BJ (cell line): ENCODE measurements around the gene TAAR6. TPM values are rescaled to one million over a fixed set of nuclear protein-coding genes. Genes with fewer than 3 reads are reported as not detected.

Experiments used
- CTCF ChIA-PET: fragments of 350-600 bp; formaldehyde crosslinking; extraction: SDS; loops from one replicate; lab custom pipeline; 2021; ENCODE audit warnings: antibody characterized with exemption, inconsistent platforms; lab: Yijun Ruan, JAX
- POLR2A ChIA-PET: fragments of 300-600 bp; sonication (Branson Sonifier 250); formaldehyde crosslinking; extraction: SDS; loops from one replicate; lab custom pipeline; 2021; ENCODE audit warnings: antibody characterized with exemption; lab: Charles Lee
- DNase-seq: peaks from one replicate; pipeline ENCODE4 v3.0.0-alpha.2; 2011; ENCODE audit warnings: low read depth
- H3K27me3 ChIP-seq: 2 replicates; pipeline ENCODE4 v1.6.0; 2011; ENCODE audit warnings: low read length; ENCODE audit not compliant: control insufficient read depth, insufficient read depth
- H3K36me3 ChIP-seq: 2 replicates; pipeline ENCODE4 v1.5.1; 2011; ENCODE audit warnings: low read length; ENCODE audit not compliant: control insufficient read depth, insufficient read depth
- H3K4me3 ChIP-seq: 2 replicates; pipeline ENCODE4 v1.5.1; 2011; ENCODE audit warnings: low read depth, mild to moderate bottlenecking, control low read depth, low read length
- CTCF ChIP-seq: IDR thresholded peaks from 2 replicates; pipeline ENCODE4 v1.5.1; 2011; ENCODE audit warnings: low read depth, mild to moderate bottlenecking, control low read depth, inconsistent platforms, low read length, moderate library complexity; ENCODE audit not compliant: insufficient read depth
- polyA minus RNA-seq: library from RNA; depleted of rRNA, polyadenylated mRNA; stranded (reverse); fragments of >200 nt; gene quantifications from 2 replicates; pipeline ENCODE4 v1.2.3, GENCODE V29; 2011; rRNA and poly(A)+ RNA removed
- polyA plus RNA-seq: library from polyadenylated mRNA; depleted of rRNA; stranded (reverse); fragments of >200 nt; gene quantifications from 2 replicates; pipeline ENCODE4 v1.2.3, GENCODE V29; 2011; rRNA removed

TAAR6 gene, protein sequence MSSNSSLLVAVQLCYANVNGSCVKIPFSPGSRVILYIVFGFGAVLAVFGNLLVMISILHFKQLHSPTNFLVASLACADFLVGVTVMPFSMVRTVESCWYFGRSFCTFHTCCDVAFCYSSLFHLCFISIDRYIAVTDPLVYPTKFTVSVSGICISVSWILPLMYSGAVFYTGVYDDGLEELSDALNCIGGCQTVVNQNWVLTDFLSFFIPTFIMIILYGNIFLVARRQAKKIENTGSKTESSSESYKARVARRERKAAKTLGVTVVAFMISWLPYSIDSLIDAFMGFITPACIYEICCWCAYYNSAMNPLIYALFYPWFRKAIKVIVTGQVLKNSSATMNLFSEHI
- polyA plus RNA-seq = not detected in 2 replicates
- polyA minus RNA-seq = not detected in 2 replicates

- CTCF ChIA-PET = no interaction called here
- H3K27me3 ChIP-seq = 0 out of 2 replicates have a peak, but pooled peaks cover 4% of the 10 kb centered on the region
- TF ChIP-seq CTCF = no peak
- DNase-seq = no peak
- POLR2A ChIA-PET = no interaction called here
- no peaks in the 10 kb centered on the region for H3K36me3 ChIP-seq
- H3K4me3 ChIP-seq = no peak within 1 kb of the TSS
Observed at GRCh38 chr6:132570221-132570777, at the start of gene TAAR6. TSS of gene TAAR6 (plus strand) at chr6:132570322. CDS start at chr6:132570322, 0 bp downstream.

DNA sequence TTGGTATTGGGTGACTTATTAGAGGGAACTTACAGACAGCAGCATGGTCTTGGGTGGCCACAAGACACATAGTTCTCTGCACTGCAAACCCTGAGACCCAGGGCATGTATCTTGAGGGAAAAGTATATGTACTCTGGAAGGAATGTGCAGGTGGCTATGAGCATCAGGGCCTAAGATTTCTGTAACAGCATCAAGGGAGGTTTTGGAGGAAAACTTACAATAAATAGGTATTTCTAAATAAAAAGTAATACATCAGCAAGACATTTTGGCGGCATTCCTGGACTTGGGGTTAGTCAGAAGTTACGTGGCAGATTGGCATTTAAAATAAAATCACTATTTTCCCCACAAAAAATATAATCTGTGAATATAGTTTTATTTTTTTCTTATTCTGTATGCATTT is 49.2 kb upstream of the TAAR6 start:
- no peaks in the 10 kb centered on the region for H3K36me3 ChIP-seq
- TF ChIP-seq CTCF = no peak
- no peak overlapping the region for H3K4me3 ChIP-seq
- CTCF ChIA-PET = interaction anchor here (0.6 kb wide), 1 partner anchor 1859 kb away, joined by 3 read pairs; no protein-coding TSS in a partner anchor
- POLR2A ChIA-PET = no interaction called here
- peaks cover 6% of the 10 kb centered on the region for H3K27me3 ChIP-seq
- DNase-seq = no peak

DNA sequence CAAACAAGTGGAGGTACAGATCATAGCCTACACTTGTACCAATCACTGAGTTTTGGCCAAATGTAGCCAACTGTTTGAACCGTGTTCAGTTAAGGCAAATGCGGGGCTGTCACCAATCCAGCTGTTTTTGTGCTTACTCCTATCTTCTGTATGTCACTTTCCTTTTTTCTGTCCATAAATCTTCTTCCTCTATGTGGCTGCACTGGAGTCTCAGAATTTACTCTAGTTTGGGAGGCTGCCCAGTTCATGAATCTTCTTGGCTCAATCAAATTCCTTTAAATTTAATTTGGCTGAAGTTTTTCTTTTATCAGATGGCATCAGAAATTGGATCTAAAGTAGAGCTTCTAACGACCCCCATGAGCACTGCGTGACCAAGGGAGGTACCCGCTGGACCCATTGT is 45.5 kb upstream of the TAAR6 start:
- DNase-seq = no peak
- H3K36me3 ChIP-seq = no peaks in the 10 kb centered on the region
- no peak for TF ChIP-seq CTCF
- H3K27me3 ChIP-seq = no peaks in the 10 kb centered on the region
- CTCF ChIA-PET = interaction anchor here (1.1 to 1.8 kb wide), 2 partner anchors 12 to 19 kb away, joined by 4 read pairs; partner anchors contain the start of gene STX7
- no peak overlapping the region for H3K4me3 ChIP-seq
- POLR2A ChIA-PET = no interaction called here

- POLR2A ChIA-PET = interaction anchor here (0.7 kb wide), 1 partner anchor 13 kb away, joined by 3 read pairs; the partner anchor contains the start of gene STX7
- no peak for DNase-seq
- Histone ChIP-seq H3K36me3 (no peaks in the 10 kb centered on the region), H3K4me3 (no peak overlapping the region), H3K27me3 (no peaks in the 10 kb centered on the region)
- TF ChIP-seq CTCF = no peak
- CTCF ChIA-PET = interaction anchor here (1.1 kb wide), 1 partner anchor 248 kb away, joined by 3 read pairs; no protein-coding TSS in a partner anchor
Observed at GRCh38 chr6:132525866-132526265, 44.3 kb upstream of the TAAR6 start.

- CTCF ChIA-PET = interaction anchor here (1.1 to 1.2 kb wide), 3 partner anchors 247 to 273 kb away, joined by 3 to 6 read pairs (median 4); no protein-coding TSS in a partner anchor
Observed at GRCh38 chr6:132526461-132526860, 43.7 kb upstream of the TAAR6 start.

More at GRCh38 chr6:132526461-132526860, 43.7 kb upstream of the TAAR6 start:
- Histone ChIP-seq H3K36me3 (no peaks in the 10 kb centered on the region), H3K4me3 (no peak overlapping the region), H3K27me3 (no peaks in the 10 kb centered on the region)
- no peak for DNase-seq
- POLR2A ChIA-PET = interaction anchor here (0.7 kb wide), 1 partner anchor 14 kb away, joined by 3 read pairs; the partner anchor contains the start of gene STX7
- TF ChIP-seq CTCF = no peak
